ENCODE measurements around the gene PRDM16. TPM values are rescaled to one million over a fixed set of nuclear protein-coding genes. Genes with fewer than 3 reads are reported as not detected.

PRDM16 gene
- total RNA-seq, 1 experiment from 2014 or later = 0.69 TPM

DNA sequence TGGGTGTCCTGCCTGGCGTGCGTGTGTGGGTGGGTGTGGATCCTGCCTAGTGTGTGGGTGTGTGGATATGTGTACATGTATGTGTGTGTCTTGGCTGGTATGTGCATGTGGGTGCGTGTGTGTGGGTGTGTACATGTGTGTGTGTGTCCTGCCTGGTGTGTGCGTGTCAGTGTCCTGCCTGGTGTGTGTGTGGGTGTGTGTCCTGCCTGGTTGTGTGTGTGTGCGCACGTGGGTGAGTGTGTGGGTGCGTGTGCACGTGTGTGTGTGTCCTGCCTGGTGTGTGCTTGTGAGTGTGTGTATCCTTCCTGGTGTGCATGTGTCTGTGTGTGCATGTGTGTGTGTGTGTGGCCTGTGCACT, 60.1 kb downstream of the PRDM16 start:
- Histone ChIP-seq H3K27me3 (ENCODE audit: control insufficient read depth, insufficient read depth, low read length) (no peaks in the 10 kb centered on the region), H3K4me3 (ENCODE audit: insufficient read depth, low read depth, low read length) (no peak overlapping the region), H3K36me3 (replicated peaks; ENCODE audit: control insufficient read depth, insufficient read depth, low read length) (no peaks in the 10 kb centered on the region)
- no peak for DNase-seq

DNA sequence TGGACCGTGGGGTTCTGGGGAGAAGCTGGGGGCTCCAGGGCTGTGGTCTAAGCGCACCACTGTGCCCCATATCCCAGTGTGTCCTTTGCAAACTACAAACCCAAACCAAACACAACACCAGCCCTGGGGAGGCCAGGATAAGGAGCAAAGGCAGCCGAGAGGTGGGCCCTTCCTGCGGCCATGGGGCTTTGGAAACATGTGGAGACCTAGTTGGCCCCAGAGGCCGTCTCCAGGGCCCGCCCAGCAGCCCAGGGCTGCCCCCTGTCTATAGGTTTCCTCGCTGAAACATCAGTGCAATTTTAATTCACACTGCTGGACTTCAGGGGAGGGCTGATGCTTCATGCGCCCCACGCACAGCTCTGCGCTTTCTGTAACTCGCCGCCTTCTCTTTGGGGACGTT, 61.3 kb downstream of the PRDM16 start:
- peak; percentile 79 for DNase-seq
- Histone ChIP-seq H3K27me3 (ENCODE audit: control insufficient read depth, insufficient read depth, low read length) (no peaks in the 10 kb centered on the region), H3K36me3 (replicated peaks; ENCODE audit: control insufficient read depth, insufficient read depth, low read length) (no peaks in the 10 kb centered on the region), H3K4me3 (ENCODE audit: insufficient read depth, low read depth, low read length) (no peak overlapping the region)

DNA sequence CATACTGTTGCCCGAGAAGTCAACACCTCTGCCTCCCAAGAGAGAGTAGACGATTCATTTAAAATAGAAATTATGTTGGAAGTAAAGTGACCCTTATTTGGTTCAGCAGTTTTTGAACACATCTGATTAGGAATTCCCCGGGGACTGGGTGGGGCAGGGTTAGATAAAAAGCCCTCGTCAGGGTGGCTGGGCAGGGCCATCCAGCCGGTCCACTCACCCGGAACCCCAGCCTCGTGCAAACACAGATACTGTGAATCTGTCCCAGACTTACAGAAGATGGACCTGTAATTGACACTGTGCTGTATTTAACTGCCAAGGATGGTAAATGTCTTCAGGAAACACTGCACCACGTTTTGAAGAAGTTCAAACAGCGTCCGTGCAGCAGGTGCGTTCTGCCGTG, 63.7 kb downstream of the PRDM16 start:
- H3K36me3 ChIP-seq (replicated peaks; ENCODE audit: control insufficient read depth, insufficient read depth, low read length) = no peaks in the 10 kb centered on the region
- no peak for DNase-seq
- H3K27me3 ChIP-seq (ENCODE audit: control insufficient read depth, insufficient read depth, low read length) = no peaks in the 10 kb centered on the region
- no peak overlapping the region for H3K4me3 ChIP-seq (ENCODE audit: insufficient read depth, low read depth, low read length)

DNA sequence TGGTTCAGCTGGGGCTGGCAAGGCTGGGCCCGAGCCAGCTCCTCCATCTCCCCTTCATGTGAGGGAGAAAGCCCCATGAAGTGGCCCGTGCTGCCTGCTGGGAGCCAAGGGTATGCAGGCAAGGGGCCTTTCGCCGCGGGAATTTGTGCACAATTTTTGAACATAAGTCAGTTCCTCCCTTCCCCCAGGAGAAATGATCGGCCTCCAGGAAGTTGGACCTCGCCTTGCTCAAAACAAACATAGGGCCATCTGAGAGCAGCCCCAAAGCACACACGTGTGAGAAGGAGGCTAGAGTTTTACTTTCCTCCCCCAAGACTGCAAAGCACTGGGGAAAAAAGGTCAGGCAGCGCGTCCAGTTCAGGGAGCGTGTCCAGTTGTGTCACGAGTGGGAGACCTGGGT, 64.7 kb downstream of the PRDM16 start:
- Histone ChIP-seq H3K36me3 (replicated peaks; ENCODE audit: control insufficient read depth, insufficient read depth, low read length) (no peaks in the 10 kb centered on the region), H3K4me3 (ENCODE audit: insufficient read depth, low read depth, low read length) (no peak overlapping the region), H3K27me3 (ENCODE audit: control insufficient read depth, insufficient read depth, low read length) (no peaks in the 10 kb centered on the region)
- DNase-seq = no peak

DNA sequence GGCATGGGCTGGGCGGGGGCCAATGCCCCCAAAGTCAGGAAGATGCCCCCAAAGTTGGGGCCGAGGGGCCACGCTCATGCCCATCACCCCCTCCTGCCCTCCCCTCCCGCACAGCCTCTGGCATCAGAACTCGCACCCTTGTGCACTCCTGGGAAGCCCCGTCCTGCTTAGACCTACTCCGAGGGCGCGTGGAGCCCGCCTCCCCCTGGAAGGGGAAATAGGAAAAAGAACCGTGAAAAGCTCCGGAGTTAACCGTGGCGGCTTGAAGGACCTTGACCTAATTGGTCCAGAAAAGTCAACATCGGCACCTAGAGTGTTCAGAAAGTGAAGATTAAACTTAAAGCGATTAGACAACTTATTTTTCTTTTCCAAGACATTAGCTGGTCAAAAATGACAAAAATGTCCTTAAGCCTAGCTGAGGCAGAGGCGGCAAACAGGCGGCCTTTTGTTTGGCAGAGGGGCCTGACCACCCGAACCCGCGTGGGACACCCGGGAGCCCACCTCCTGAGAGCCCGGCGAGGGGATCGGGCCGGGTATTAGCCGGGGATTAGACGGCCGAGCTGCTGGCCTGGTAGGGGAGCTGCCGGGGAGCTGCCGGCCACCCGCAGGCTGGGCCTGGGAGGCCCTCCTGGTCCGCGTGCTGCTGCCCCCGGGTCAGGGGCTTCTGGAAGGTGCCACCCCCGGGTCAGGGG, 65.5 kb downstream of the PRDM16 start:
- Histone ChIP-seq H3K27me3 (ENCODE audit: control insufficient read depth, insufficient read depth, low read length) (no peaks in the 10 kb centered on the region), H3K36me3 (replicated peaks; ENCODE audit: control insufficient read depth, insufficient read depth, low read length) (no peaks in the 10 kb centered on the region), H3K4me3 (ENCODE audit: insufficient read depth, low read depth, low read length) (no peak overlapping the region)
- DNase-seq = peak; percentile 82

DNA sequence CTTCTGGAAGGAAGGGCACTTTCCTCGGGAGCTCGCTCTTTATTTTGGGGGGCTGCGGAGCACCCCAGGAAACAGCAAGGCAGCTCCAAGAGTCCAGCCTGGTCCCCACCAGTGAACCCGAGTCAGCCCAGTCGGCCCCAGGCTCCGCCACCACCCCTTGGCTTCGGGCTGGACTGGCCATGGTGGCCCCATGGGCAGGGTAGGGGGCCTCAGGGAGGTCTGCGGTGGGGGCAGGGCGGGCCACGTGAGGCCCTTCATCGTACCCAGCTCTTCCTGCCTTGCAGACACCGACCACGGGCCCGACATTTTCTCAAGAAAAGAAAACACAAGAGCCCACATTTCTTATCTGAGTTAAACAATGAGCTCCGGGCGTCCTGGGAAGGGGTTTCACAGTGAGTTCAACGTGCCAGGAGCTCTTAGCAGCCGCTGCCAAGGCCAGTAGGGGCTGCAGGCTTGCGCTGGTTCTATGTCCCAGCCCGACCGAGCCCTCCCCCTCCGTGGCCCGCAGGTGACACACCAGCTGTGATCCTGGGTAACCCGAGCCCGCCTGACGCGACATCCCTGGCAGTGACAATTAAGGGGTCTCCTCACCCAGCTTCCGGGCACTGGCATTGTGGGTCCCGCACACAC, 66.2 kb downstream of the PRDM16 start:
- no peak for DNase-seq
- H3K27me3 ChIP-seq (ENCODE audit: control insufficient read depth, insufficient read depth, low read length) = no peaks in the 10 kb centered on the region

DNA sequence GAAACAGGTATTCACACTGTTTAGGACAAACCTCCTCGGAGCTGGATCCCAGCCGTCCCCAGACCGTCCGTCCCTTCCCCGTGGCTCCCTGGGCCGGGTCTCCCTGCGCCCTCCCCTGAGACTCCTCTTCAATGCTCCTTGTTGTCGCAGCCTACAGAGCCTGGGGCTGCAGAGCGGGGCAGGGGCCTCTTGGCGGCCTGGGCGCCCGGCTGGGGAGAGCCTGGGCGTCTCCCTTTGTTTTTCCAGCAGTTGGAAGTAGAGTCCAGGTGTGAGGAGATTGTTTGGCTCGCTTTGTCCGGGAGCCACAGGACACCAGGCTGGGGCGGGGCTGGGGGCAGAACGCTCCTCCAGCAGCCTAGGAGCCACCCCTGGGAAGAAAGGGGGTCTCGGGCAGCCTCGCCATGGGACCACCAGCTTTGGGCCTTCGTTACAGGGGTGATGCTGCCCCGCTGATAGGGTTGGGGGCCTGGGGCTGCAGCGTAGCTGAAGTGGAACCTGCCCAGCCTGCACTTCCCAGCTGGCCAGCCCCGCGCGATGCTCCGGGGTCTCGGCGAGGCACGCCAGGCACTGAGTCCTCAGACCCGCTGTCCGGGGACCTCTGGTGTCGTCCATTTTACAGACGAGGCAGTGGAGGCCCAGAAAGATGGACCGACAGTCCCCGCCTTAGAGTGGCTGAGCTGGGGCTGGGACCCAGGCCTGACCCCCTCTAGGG, 66.9 kb downstream of the PRDM16 start:
- Histone ChIP-seq H3K4me3 (ENCODE audit: insufficient read depth, low read depth, low read length) (no peak overlapping the region), H3K36me3 (replicated peaks; ENCODE audit: control insufficient read depth, insufficient read depth, low read length) (no peaks in the 10 kb centered on the region), H3K27me3 (ENCODE audit: control insufficient read depth, insufficient read depth, low read length) (no peaks in the 10 kb centered on the region)
- DNase-seq = peak; percentile 82

More for the DNA sequence above, 66.2 kb downstream of the PRDM16 start:
- H3K36me3 ChIP-seq (replicated peaks; ENCODE audit: control insufficient read depth, insufficient read depth, low read length) = no peaks in the 10 kb centered on the region
- no peak overlapping the region for H3K4me3 ChIP-seq (ENCODE audit: insufficient read depth, low read depth, low read length)

DNA sequence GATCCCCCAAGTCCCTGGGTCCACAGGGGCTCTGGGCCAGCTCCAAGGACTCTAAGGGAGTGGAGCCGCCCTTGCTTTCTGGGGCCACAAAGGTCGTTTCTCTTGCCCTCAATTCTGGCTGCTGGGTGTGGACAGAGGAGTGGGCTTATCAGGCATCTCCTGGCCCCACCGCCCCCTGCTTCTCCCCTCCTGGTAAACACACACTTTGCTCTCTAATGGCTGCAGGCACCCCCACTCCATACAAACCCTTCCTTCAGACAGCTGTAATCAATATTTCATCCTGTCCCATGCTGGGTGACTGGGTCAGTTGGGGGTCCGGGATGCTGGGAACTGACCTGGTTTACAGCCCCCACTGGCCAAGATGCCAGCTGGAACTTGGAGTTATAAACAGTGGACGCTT, 67.5 kb downstream of the PRDM16 start:
- Histone ChIP-seq H3K36me3 (replicated peaks; ENCODE audit: control insufficient read depth, insufficient read depth, low read length) (no peaks in the 10 kb centered on the region), H3K27me3 (ENCODE audit: control insufficient read depth, insufficient read depth, low read length) (no peaks in the 10 kb centered on the region), H3K4me3 (ENCODE audit: insufficient read depth, low read depth, low read length) (no peak overlapping the region)
- no peak for DNase-seq

DNA sequence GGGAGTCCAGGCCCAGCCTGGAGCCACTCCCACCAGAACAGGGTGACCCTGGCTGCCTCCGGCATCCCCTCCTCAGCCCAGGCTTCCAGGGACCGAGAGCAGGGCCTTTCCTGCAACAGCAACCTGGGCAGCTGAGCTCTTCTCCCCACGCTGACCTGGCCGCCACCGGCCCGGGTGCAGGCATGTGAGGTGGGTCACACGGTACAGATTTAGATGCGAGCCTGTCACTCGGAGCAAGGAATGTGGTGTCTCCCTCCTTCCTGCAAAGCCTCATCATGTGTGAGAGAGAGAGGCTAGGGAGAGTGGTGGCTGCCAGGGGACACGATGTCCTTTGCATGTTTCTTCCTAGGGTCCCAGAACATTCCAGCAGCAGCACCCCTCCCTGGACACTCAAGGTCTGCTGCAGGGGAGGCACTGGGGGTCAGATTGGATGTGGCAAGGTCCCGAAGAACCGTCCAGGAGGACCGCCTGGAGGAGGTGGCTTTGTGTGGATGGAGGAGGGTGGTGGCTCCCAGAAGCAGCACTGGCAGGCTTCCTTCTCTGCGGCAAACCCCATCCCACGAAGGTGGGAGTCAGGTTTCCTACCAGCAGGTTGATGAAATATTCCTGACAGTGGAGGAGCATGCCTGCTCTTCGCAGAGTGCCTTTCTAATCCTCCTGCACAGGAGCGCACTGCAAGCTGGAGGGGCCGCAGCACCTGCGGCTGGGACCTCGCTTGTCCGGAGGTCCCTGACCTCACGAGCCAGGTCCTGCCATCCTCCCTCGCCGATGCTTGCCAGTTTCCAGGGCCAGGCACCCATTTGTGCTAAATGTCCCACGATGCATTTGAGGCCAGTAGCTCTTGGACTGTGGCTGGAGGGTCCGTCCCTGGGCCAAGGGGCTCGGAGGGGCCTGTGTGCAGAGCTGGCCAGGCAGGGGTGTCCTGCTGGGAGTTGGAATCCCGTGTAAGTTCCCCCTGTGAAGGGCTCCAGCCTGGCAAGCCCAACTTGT, 68.4 kb downstream of the PRDM16 start:
- H3K36me3 ChIP-seq (replicated peaks; ENCODE audit: control insufficient read depth, insufficient read depth, low read length) = no peaks in the 10 kb centered on the region
- no peak for DNase-seq
- no peaks in the 10 kb centered on the region for H3K27me3 ChIP-seq (ENCODE audit: control insufficient read depth, insufficient read depth, low read length)
- H3K4me3 ChIP-seq (ENCODE audit: insufficient read depth, low read depth, low read length) = no peak overlapping the region

DNA sequence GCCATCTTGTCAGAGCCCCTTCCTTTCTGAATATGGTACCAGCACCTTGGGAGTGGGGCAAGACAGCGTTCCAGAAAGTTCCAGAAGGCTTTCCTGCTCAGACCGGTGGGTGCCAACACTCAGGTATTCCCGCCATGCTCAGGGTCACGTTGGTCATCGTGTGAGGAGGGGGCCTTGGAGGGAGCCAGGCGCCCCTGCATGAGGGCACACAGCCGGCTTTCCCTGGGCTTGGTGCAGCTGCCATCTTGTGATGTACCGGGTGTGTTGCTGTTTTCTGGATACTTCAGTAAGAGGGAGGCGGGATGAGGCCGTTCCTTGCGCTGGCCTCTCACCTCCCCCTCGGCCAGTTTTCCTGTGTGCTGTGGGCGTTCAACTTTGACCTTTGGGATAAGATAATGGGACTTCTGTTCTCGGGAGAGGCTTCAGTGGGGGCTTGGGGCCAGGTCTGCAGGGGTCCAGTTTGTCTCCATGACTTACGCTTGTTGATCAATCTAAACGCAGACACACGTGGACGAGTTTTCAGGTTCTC, 69.7 kb downstream of the PRDM16 start:
- DNase-seq = no peak
- no peaks in the 10 kb centered on the region for H3K27me3 ChIP-seq (ENCODE audit: control insufficient read depth, insufficient read depth, low read length)
- no peak overlapping the region for H3K4me3 ChIP-seq (ENCODE audit: insufficient read depth, low read depth, low read length)

DNA sequence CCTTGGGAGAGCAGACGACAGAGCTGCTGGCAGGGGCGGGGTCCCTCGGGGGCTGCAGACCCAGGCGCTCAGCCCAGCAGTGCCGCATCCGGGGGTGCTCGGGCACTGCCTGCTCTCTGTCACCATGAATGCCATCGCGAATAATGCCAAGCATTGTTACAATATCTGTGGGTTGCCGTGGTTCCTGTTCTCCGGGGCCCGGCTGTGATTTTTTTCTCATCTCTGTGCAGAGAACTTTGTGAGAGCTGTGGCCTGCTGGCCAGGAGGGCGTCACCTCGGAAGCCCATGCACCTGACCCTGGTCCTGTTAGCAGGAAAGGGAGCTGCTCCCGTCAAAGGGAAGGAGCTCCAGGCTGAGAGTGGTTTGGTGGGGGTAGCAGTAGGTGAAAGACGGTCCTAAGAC, 70.4 kb downstream of the PRDM16 start:
- Histone ChIP-seq H3K36me3 (replicated peaks; ENCODE audit: control insufficient read depth, insufficient read depth, low read length) (no peaks in the 10 kb centered on the region), H3K4me3 (ENCODE audit: insufficient read depth, low read depth, low read length) (no peak overlapping the region), H3K27me3 (ENCODE audit: control insufficient read depth, insufficient read depth, low read length) (no peaks in the 10 kb centered on the region)
- no peak for DNase-seq

More for the DNA sequence above, 69.7 kb downstream of the PRDM16 start:
- no peaks in the 10 kb centered on the region for H3K36me3 ChIP-seq (replicated peaks; ENCODE audit: control insufficient read depth, insufficient read depth, low read length)

DNA sequence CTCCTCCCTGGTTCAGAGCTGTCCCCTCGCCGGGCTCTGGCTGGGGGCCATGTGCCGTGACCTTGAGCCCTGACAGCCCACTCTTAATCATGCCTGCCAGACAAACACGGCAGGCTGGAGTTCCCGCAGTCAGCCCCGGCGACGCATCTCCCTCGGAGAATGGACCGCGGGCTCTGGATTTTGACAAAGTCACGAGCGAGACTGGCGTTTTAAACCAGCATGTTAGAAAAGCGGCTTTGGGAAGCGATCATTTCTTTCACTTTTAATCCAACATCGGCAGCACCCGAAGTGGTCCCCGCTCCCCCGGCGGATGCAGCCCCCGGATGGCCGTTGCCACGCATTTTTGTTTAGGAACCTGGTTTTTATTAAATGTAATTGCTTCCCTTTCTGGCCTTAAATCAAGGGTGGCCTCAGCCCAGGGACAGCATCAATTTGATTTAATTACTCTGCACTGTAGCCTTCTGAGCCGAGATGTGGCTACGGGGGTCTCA, 70.9 kb downstream of the PRDM16 start:
- H3K4me3 ChIP-seq (ENCODE audit: insufficient read depth, low read depth, low read length) = no peak overlapping the region
- DNase-seq = no peak
- no peaks in the 10 kb centered on the region for H3K27me3 ChIP-seq (ENCODE audit: control insufficient read depth, insufficient read depth, low read length)
- H3K36me3 ChIP-seq (replicated peaks; ENCODE audit: control insufficient read depth, insufficient read depth, low read length) = no peaks in the 10 kb centered on the region

DNA sequence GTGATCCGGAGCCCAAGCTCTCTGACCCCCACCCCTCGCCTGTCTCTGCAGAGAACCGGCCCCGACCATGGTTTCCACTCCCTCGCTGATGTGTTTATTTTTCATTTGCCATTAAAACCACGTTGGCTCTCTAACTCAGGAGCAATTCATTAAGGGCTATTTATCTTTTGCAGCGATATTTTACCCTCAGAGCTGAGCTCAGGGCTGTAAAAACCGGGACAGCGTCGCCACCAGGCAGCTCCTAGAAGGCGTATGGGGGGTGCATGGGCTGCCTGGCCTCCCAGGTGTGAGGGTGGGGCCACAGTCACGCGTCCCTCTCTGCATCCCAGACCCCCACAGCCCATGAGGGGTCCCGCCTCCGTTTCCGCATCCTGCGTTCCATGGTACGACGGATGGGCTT, 71.4 kb downstream of the PRDM16 start:
- Histone ChIP-seq H3K27me3 (ENCODE audit: control insufficient read depth, insufficient read depth, low read length) (no peaks in the 10 kb centered on the region), H3K4me3 (ENCODE audit: insufficient read depth, low read depth, low read length) (no peak overlapping the region), H3K36me3 (replicated peaks; ENCODE audit: control insufficient read depth, insufficient read depth, low read length) (no peaks in the 10 kb centered on the region)
- no peak for DNase-seq

DNA sequence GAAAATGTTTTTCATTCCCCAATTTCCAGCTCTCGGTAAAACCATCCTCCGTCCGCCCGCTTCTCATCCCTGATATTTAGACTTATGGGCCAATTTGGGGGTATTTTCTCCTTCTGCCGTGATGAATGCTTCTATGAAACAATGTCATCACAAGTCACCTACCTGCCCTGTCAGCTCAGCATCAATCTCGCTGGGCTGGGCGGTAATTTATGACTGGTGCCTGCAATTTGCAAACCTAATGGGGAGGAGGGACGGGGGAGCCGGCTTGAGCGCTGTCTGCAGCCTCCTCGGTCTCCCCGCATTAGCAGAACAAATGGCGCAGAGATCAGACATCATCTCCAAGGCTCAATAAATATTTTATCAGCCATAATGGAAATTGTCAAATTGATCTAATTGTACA, 72.1 kb downstream of the PRDM16 start:
- H3K36me3 ChIP-seq (replicated peaks; ENCODE audit: control insufficient read depth, insufficient read depth, low read length) = no peaks in the 10 kb centered on the region
- DNase-seq = no peak
- H3K4me3 ChIP-seq (ENCODE audit: insufficient read depth, low read depth, low read length) = no peak overlapping the region
- H3K27me3 ChIP-seq (ENCODE audit: control insufficient read depth, insufficient read depth, low read length) = no peaks in the 10 kb centered on the region

Measured in H7 (cell line).